NCI-H774 (cell line): ENCODE data around the gene CCDC40.
"Not testable (repeated sequence)": the region's sequence is repeated elsewhere in the genome, so short reads cannot be mapped to it uniquely, and the experiment has no call there.

Source experiments
- DNase-seq: peaks from one replicate; lab custom pipeline; 2025; lab: John Stamatoyannopoulos, UW

The CCDC40 gene

DNA sequence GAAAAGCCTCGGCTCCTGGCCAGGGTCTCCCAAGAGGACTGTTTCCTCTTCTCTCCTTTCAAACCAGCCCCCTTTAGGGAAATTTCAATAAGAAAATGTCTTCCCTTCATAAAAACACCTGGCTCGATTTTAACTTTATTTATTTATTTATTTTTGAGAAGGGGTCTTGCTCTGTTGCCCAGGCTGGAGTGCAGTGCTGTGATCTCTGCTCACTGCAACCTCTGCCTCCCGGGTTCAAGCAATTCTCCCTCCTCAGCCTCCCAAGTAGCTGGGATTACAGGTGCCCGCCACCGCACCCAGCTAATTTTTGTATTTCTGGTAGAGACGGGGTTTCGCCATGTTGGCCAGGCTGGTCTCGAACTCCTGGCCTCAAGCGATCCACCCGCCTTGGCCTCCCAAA, 10.3 kb downstream of the CCDC40 start:
- DNase-seq, result not testable (repeated sequence)

DNA sequence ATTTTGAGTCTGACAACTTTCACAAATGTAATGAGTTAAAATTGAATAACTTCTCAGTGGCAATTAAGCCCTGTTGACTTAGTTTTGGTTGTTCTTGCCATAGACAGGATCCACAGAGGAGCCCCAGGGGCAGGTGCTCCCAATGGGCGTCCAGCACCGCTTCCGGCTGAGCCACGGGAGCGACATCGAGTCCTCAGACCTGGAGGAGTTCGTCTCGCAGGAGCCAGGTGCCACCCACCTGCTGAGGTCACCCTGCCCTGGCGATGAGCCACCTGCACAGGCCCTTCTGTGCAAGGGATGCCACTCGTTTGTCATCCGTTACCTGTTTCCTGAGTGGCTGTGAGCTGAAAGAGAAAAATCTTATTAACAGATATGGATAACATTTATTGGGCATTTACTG, 10.7 kb downstream of the CCDC40 start:
- peak; percentile 87 for DNase-seq

DNA sequence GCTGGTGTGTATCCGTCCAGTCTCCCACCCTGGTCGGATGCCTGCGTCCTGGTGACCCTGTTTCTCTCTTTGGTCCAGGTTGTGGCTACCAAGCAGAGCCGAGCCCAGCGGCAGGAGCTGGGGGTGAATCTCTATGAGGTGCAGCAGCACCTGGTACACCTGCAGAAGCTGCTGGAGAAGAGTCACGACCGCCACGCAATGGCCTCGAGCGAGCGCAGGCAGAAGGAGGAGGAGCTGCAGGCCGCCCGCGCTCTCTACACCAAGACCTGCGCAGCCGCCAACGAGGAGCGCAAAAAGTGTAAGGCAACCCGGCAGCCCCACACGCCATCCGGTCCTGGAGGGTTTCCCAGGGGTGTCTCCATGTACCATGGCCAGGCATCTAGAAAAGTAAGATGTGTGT, 13.5 kb downstream of the CCDC40 start:
- DNase-seq, result no peak

DNA sequence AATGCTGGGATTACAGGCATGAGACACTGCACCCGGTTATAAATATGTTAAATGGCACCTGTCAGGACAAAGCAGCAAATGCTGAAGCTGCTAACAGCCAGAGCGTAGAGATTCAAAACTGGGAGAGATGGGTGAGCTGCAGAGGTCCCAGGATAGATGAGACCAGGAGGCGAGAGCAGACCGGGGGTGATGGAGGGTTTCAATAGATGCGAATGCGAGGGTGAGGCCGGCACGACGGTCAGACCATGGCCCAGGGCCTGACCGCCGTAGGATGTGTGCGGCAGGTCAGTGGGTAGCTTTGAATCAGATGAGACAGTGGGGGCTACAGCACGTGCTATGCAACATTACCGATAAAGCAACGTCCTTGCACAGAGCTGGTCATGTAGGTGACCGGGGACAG, 14.3 kb downstream of the CCDC40 start:
- DNase-seq, result no peak

DNA sequence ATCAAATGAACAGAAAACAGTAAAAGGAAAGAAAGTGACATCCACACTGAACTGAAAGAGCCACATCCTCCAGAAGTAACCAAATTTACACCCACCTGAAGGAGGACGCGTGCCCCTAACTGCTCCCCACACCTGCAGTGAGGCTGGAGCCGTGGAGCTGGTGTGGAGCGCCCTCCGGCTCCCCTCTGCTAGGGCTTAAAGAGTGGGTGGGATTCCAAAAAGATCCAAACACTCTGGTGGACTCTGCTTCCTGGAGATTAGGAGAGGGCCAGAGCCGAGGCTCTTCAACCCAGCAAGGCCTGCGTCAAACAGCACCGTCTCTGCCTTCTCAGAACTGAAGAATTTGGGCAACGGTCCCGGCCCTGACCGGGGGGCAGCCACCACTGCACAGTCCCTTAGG, 15.2 kb downstream of the CCDC40 start:
- DNase-seq, result no peak

DNA sequence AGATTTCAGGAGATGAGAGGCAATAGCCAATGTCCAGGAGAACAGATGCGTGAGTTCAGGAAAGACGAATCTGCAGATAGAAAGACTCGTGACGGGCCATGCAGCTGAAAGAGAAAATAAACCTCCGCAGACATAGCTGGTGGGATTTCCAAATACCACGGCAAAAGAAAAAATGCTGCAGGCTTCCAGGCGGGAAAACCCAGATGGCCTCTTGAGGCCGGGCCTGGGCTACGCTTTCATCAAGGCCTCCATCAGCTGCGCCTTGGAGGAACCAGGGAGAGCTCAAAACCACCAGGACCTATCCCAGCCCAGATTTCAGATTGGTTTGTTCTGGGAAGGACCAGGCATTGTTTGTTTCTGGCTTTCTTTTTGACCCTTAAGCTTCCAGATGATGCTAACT, 16.7 kb downstream of the CCDC40 start:
- no peak for DNase-seq

DNA sequence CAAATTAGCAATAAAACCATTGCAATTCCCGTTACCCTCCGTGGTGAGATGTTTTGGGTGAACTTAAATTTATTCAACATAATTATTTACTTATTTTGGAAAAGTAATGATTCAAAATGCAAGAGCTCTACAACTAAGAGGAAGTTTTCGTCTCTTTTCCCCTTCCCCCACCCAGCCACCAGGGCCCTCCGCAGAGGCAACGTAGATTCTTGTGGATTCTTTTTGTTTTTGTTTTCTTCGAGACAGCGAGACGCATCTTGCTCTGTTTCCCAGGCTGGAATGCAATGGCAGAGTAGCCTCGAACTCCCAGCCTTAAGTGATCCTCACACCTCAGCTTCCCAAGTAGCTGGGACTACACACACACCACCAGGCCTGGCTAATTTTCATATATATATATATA, 19.2 kb downstream of the CCDC40 start:
- DNase-seq, result no peak

DNA sequence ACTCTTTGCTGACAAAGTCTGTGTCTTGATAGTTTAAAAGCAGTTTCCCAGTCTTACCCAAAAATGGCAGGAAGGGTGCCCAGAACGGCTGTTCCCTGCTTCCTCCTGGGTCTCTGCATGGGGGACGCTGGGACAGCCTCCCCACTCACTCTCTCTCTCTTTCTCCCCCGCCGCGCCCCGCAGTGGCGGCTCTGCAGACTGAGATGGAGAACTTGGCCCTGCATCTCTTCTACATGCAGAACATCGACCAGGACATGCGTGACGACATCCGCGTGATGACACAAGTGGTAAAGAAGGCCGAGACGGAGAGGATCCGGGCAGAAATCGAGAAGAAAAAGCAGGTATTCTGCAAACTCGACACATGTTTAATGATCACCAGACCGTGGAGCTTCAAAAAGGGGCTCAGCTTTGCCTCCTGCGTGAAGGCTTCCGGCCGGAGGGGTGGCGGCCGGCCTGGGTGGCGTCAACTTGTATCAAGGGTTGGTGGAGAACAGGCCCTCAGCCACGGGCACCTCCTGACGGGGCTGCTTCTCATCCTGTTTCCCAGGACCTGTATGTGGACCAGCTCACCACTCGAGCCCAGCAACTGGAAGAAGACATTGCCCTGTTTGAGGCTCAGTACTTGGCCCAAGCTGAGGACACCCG, 22.0 kb downstream of the CCDC40 start:
- no peak for DNase-seq

DNA sequence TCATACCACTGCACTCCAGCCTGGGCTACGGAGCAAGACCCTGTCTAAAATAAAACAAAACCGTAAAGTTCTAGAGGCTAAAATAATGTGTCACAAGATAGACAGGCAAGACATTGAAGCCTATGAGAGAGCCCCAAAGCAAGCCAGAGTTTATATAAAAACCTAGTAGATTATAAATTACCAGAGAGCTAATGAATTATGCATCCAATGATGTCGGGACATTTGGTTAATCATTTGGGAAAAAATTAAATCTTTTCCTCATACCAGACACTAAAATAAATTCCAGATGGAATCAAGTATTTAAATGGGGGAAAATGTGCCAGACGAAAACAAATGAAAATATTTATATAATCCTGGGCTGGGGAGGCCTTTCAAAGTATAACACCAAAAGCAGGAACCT, 24.2 kb downstream of the CCDC40 start:
- DNase-seq, result no peak

DNA sequence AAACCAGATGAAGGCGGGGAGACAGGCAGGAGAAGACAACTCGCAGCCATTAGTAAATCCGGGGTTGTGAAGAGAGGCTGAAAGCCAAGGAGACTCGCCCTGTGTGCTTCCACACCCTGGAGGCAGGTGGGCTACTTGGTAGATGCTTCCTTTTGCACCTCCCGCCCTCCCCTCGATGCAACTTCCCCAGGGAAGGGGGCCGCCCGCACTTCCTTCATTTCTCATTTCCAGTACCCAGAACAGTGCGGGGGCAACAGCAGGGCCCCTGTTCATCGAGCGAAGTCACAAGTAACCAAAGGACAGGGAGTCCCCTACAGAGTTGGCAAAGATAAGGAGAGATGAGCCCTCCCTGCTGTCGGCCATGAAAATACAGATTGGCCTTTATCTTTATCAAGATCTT, 25.0 kb downstream of the CCDC40 start:
- DNase-seq, result no peak

DNA sequence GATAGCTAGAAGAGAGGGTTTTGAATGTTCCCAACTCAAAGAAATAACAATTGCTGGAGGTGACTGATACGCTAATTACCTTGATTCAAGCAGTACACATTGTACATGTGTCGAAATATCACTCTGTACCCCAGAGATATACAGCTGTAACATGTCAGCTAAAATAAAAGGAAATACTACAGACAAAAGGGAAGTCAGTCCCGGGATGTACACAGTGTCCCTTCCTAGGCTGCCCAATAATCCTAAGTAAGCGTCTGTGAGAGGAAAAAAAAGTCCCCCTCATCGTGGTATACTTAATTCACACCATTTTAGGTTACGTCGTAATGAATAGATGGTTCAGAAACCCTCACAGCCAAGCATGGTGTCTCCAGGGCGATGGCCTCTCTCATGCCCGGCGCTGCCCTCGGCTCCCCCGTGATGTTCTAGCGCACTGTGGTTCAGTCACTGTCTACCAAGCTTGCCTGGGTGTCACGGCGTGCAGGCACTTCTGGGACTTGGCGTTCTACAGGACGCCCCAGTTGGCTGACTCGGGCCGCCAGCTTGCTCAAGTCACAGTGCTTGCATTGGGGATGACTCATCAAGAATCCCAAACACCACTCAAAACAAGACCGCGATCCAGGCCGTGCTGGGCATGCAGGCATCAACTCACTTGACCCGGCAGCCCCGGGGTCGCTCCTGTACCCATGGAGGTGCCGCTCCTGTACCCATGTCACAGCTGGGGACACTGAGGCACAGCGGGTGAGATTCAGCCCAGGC, 27.6 kb downstream of the CCDC40 start:
- no peak for DNase-seq

DNA sequence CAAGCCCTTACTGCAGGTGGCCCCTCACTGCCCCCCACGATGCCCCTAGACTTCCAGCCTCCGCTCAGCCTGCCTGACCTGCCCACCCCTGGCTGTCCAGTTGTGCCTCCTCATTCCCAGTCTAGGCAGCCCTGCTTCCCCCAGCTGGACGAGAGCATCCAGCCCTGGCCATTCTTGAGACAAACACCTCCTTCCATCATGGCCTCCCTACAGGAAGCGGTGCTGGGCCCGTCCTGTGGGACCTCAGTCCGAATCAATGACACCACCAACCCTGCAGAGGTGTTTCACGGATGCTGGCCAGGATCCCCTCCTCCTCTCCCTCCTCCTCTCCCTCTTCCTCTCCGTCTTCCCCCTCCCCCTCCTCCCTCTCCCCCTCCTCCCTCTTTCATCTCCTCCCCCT, 28.3 kb downstream of the CCDC40 start:
- DNase-seq, result no peak

DNA sequence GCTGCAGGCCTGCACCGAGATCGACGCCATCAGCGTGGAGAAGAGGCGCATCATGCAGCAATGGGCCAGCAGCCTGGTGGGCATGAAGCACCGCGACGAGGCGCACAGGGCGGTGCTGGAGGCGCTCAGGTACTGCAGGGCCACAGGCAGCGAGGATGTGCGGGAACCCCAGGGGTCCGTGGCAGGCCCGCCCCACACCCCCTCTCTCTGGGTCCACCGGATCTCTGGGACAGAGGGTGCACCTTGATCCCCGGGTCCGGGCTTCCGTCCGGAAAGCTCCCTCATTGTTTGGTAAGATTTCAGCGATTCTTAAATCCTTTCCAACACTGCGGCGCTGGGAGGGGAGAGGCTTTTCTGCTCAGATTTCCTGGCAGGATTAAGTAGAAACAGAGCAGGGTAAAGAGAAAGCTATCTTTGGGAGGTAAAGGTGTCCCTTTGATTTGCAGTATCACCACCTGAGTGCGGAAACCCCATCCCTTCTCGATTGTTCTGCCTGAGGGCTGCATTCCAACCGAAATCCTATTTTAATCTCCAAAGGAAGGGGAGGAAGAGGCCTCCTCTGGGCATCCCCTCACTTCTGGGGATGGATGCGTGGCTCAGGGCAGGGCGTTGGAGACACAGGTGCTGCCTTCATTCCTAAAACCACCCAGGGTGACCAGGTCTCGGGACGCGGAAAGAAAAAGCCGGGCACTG, 29.2 kb downstream of the CCDC40 start:
- DNase-seq, result no peak

DNA sequence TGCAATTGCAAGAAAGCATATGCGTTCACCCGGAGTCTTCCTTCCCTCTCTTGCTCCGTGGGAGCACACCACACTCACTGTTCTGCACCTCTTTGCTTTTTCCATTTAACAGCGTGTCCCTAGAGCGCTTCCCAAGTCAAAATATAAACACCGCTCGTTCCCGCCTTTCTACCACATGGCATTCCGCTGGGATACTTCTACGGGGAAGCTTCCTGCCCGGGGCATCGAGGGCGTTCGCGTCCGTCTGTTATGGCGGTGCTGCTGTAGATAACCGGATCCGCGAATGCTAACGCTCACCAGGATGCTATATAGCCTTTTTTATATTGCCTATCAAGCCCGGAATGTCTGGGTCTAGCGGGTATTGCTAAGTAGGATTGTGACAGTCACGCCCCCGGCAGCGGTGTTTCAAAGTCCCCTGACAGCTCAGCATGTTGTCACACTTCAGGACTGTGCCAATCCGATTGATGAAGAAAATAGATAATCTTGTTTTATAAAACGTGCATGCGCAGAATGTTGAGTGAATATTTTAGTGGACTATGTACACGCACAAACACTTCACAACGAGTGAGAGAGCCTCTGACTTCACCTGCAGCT, 31.0 kb downstream of the CCDC40 start:
- no peak for DNase-seq

DNA sequence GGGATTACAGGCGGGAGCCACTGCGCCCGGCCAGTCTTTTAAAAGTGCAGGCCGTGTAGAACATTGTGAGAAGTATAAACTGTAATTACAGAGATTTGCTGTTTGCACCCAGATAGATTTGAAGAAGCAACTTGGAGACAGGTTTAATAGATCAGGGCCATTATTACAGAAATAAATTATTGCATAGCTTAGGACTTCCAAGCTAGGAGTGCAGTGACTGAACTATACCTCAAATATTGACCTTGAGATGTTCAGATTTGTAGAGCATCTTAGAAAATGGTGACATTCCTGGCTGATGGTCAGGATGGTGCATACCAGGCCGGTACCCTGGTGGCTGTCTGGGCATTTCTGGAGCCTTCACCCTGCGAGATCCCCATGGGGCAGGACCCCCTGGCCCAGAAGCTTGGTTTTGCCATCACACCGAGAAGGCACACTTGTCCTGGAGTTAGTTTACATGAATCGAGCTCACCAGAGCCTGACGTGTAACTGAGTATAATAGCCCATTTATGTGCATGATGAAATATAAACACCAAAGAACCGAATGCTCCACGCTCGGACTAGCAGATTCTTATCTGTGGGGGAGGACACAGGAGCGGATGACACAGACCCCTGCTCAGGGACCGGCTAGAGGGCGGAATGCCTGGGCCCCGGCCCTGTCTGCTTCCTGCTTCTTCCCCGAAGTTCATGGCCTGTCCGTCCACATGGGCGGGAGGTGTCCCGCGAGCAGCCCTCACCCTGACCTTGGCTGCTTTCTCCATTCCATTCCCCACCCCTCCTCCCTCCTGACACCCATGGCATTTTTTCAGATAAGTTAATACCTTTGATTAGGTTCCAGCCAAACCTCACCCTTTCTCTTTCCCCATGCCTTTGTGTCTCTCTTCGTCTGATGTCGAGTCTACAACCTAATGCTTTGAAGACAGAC, 32.1 kb downstream of the CCDC40 start:
- no peak for DNase-seq

DNA sequence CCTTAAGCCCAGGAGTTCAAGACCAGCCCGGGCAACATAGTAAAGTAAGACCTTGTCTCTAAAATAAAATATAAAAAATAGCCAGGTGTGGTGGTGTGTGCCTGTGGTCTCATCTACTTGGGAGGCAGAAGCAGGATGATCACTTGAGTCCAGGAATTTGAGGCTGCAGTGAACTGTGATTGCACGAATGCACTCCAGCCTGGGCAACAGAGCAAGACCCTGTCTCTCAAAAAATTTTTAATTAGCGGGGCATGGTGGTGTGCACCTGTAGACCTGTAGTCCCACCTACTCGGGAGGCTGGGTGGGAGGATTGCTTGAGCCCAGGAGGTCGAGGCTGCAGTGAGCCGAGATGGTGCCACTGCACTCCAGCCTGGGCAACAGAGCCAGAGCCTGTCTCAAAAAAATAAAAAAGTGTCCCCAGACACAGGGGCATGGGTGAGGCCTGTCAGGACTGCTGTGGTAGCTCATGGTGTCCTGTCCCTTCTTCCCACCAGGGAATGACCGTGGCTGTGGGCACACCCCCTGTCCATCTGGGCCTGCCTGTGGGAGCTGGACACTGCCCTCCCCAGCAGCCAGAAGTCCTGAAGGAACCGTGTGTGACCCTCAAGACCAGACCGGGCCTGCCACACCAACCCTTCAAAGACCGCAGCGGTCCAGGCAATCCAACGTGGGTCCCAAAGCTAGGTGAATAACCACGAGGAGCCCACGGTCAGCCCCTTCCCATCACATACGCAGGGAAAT, 34.1 kb downstream of the CCDC40 start:
- no peak for DNase-seq

DNA sequence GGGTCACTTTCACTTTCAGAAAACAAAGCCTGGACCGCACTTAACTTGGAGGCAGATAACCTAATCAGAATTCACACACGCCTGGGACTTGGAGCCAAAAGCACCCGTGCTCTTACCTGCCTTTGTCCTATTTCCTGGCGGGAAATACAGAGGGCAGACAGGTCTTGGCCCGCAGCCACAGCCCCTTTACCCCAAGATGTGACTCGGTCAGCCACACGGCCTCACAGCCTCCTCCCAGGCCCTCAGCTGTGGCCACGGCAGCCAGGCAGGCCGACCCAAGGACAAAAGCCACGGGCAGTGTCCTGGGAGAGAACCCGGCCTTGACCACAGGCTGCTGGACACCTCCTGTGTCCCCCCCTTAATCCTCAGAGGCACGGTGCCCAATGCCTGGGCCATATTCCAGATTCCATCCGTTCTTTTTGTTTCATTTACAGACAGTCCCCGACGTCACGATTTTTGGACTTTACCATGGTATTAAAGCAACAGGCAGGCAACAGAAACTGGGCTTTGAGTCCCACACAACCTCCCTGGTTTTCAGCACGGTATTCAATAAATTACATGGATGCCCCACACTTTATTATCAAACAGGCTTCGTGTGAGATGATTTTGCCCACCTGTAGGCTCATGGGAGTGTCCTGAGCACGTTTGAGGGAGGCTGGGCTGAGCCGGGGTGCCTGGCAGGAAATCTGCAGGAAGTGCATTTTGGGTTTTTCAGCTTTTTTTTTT, 34.8 kb downstream of the CCDC40 start:
- peak; percentile 22 for DNase-seq

DNA sequence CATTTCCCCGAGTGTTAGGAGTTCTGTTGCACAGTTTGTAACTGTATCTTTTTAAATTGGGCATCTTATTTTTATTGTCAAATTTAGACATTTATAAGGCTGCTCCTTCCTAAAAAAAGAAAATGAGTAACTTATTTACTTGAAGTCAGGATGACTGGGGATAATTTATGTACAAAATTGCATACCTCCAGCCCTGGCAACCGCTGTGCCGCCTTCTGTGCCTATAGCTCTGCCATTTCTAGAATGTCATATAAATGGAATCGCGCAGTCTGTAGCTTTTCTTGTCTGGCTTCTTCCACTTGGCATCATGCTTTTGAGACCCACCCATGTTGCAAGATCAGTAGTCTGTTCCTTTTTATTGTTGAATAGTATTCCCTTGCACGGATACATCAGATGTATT, 36.0 kb downstream of the CCDC40 start:
- DNase-seq, result no peak

DNA sequence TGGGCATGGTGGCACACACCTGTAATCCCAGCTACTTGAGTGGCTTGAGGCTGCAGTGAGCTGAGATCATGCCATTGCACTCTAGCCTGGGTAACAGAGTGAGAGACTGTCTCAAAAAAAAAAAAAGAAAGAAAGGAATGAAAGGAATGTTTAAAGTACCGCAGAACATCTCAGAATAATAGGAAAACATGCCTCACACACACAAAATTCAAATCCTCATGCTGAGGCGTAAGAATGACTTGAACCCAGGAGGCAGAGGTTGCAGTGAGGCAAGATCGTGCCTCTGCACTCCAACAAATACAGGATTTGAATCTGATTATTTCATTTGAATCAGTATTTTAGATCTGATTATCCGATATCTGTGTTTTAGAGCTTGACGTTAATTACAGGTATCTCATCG, 43.6 kb downstream of the CCDC40 start:
- no peak for DNase-seq

DNA sequence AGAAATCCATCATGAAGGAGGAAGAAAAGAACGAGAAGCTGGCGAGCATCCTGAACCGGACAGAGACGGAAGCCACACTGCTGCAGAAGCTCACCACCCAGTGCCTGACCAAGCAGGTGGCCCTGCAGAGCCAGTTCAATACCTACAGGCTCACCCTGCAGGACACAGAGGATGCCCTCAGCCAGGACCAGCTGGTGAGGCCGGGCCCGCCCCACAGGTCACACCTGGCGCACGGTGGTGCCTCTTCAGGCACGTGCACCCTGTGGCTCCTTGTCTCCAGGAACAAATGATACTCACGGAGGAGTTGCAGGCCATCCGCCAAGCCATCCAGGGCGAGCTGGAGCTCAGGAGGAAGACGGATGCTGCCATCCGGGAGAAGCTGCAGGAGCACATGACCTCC, 45.2 kb downstream of the CCDC40 start:
- DNase-seq, result no peak
